Activated T-helper 17 cell treated with anti-CD3 and anti-CD28 coated beads, Interleukin-2, amount 50 U/mL, for 72 hours (primary cell): ENCODE data around the gene TEX101. TPM values are rescaled to one million over a fixed set of nuclear protein-coding genes. Genes with fewer than 3 reads are reported as not detected.

ENCODE experiments used
- ATAC-seq: fragments of 150-1000 bp; cut with Tn5 transposase; replicated peaks from 2 replicates; pipeline ENCODE4 v1.10.0; 2021; ENCODE audit warnings: mild to moderate bottlenecking, moderate library complexity
- H3K27ac Mint-ChIP-seq: one replicate; pipeline ENCODE4 v1.8.0; 2022; ENCODE audit warnings: mixed read lengths
- H3K27me3 Mint-ChIP-seq: one replicate; pipeline ENCODE4 v1.8.0; 2022; ENCODE audit warnings: mixed read lengths
- H3K36me3 Mint-ChIP-seq: one replicate; pipeline ENCODE4 v1.8.0; 2022; ENCODE audit warnings: low read depth, mild to moderate bottlenecking, mixed read lengths
- H3K4me1 Mint-ChIP-seq: one replicate; pipeline ENCODE4 v1.8.0; 2022; ENCODE audit warnings: mixed read lengths
- H3K4me3 Mint-ChIP-seq: one replicate; pipeline ENCODE4 v1.8.0; 2022; ENCODE audit warnings: mild to moderate bottlenecking, mixed read lengths
- H3K9me3 Mint-ChIP-seq: one replicate; pipeline ENCODE4 v1.8.0; 2022; ENCODE audit warnings: mixed read lengths
- total RNA-seq, 2 donors: library from RNA; stranded (reverse); gene quantifications; one replicate each; pipeline ENCODE4 v1.2.3, GENCODE V29; 2022

Gene TEX101
- total RNA-seq, 2 donors from 2014 or later = not detected

DNA sequence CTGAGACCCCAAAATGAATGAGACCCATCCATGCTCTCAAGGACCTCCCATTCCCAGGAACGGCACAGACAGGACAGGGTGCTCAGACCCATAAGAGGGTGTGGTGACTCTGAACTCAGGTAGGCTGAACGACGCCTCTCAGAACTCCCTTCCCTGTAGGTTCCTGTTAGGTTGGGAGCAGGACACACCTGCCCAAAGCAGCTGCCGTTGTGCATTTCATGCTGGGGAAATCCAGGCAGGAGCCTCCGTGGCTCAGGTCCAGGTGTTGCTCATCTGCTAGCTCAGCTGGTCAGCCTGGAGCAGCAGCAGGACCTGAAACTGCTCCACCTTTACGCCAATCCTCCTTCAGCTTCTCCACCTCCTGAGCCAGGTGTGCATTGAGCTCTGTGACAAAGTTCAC is 19.1 kb upstream of the TEX101 start:
- ATAC-seq = no peak
- no peaks in the 10 kb centered on the region for H3K9me3 Mint-ChIP-seq
- H3K27me3 Mint-ChIP-seq = peaks cover 42% of the 10 kb centered on the region
- no peak overlapping the region for H3K27ac Mint-ChIP-seq
- H3K4me3 Mint-ChIP-seq = no peak overlapping the region
- no peaks in the 10 kb centered on the region for H3K4me1 Mint-ChIP-seq
- no peaks in the 10 kb centered on the region for H3K36me3 Mint-ChIP-seq

GRCh38 chr19:43406297-43406696 is 8.4 kb upstream of the TEX101 start:
- no peaks in the 10 kb centered on the region for H3K9me3 Mint-ChIP-seq
- no peak overlapping the region for H3K4me3 Mint-ChIP-seq
- H3K27ac Mint-ChIP-seq = no peak overlapping the region
- H3K4me1 Mint-ChIP-seq = no peaks in the 10 kb centered on the region
- peaks cover 10% of the 10 kb centered on the region for H3K27me3 Mint-ChIP-seq
- no peak for ATAC-seq
- H3K36me3 Mint-ChIP-seq = no peaks in the 10 kb centered on the region

DNA sequence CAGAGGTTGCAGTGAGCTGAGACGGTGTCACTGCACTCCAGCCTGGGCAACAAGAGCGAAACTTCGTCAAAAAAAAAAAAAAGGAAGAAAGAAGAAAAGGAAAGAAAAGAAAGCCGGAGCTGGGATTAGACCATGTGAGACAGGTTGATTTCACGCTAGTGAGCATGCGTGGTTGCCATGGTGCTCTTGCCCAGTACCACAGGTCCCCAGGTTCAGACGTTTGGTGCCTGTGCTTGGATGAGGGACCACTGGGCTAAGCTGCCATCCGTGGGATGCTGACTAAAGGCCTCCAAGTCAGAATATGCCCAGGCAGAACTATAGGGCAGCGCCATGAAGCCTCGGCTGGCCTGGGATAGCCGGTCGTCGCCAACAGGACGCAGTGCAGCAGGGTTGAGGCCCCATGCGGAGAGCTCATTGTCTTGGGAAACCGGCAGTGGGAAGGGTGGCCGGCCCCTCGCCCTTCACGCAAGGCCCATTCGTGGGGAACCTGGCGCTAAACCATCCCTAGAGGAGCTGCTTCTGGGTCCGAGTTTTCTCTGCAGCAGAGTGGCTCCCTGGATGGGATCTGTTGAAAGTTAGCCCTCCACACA is 7.2 kb upstream of the TEX101 start:
- ATAC-seq = no peak
- no peaks in the 10 kb centered on the region for H3K4me1 Mint-ChIP-seq
- H3K36me3 Mint-ChIP-seq = no peaks in the 10 kb centered on the region

GRCh38 chr19:43408043-43408442 is 6.6 kb upstream of the TEX101 start:
- H3K27me3 Mint-ChIP-seq = peaks cover 5% of the 10 kb centered on the region
- H3K4me1 Mint-ChIP-seq = no peaks in the 10 kb centered on the region
- H3K9me3 Mint-ChIP-seq = no peaks in the 10 kb centered on the region
- no peaks in the 10 kb centered on the region for H3K36me3 Mint-ChIP-seq
- H3K27ac Mint-ChIP-seq = no peak overlapping the region
- no peak for ATAC-seq
- H3K4me3 Mint-ChIP-seq = no peak overlapping the region

More for the DNA sequence above, 7.2 kb upstream of the TEX101 start:
- no peak overlapping the region for H3K27ac Mint-ChIP-seq
- H3K9me3 Mint-ChIP-seq = no peaks in the 10 kb centered on the region
- peaks cover 8% of the 10 kb centered on the region for H3K27me3 Mint-ChIP-seq
- H3K4me3 Mint-ChIP-seq = no peak overlapping the region

GRCh38 chr19:43409415-43409814 is 5.3 kb upstream of the TEX101 start:
- no peak for ATAC-seq
- H3K27me3 Mint-ChIP-seq = peaks cover 3% of the 10 kb centered on the region
- no peak overlapping the region for H3K27ac Mint-ChIP-seq
- H3K4me3 Mint-ChIP-seq = no peak overlapping the region
- no peaks in the 10 kb centered on the region for H3K9me3 Mint-ChIP-seq
- no peaks in the 10 kb centered on the region for H3K4me1 Mint-ChIP-seq
- no peaks in the 10 kb centered on the region for H3K36me3 Mint-ChIP-seq

- H3K27me3 Mint-ChIP-seq = no peaks in the 10 kb centered on the region
- H3K36me3 Mint-ChIP-seq = no peaks in the 10 kb centered on the region
- no peak overlapping the region for H3K4me3 Mint-ChIP-seq
- no peak overlapping the region for H3K27ac Mint-ChIP-seq
- H3K4me1 Mint-ChIP-seq = no peaks in the 10 kb centered on the region
- H3K9me3 Mint-ChIP-seq = no peaks in the 10 kb centered on the region
- ATAC-seq = no peak
Measured at GRCh38 chr19:43412441-43412840, 2.2 kb upstream of the TEX101 start.

- Mint-ChIP-seq H3K36me3 (no peaks in the 10 kb centered on the region), H3K9me3 (no peaks in the 10 kb centered on the region), H3K4me1 (no peaks in the 10 kb centered on the region), H3K4me3 (no peak overlapping the region), H3K27me3 (peaks cover 3% of the 10 kb centered on the region), H3K27ac (no peak overlapping the region)
- no peak for ATAC-seq
Measured at GRCh38 chr19:43416951-43417623, 2.4 kb downstream of the TEX101 start.

DNA sequence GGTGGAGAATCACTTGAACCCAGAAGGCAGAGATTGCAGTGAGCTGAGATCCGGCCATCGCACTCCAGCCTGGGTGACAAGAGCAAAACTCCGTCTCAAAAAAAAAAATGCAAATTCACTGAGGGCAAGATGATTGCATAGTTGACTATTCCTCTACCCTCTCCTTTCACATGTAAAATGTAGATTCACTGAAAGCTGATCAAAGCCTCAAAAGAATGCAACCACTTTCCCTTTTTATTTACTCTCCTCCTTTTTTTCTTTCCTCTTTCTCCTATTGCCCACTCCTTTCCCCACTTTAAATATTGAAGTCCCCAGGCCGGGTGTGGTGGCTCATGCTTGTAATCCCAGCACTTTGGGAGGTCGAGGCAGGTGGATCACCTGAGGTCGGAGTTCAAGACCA is 6.3 kb downstream of the TEX101 start:
- Mint-ChIP-seq H3K4me3 (no peak overlapping the region), H3K27me3 (peaks cover 6% of the 10 kb centered on the region), H3K9me3 (no peaks in the 10 kb centered on the region), H3K27ac (no peak overlapping the region), H3K36me3 (no peaks in the 10 kb centered on the region), H3K4me1 (peaks cover 11% of the 10 kb centered on the region)
- no peak for ATAC-seq

GRCh38 chr19:43422000-43422688 is 7.5 kb downstream of the TEX101 start:
- Mint-ChIP-seq H3K9me3 (no peaks in the 10 kb centered on the region), H3K27ac (no peak overlapping the region), H3K4me3 (no peak overlapping the region), H3K4me1 (peaks cover 13% of the 10 kb centered on the region), H3K27me3 (peaks cover 6% of the 10 kb centered on the region), H3K36me3 (no peaks in the 10 kb centered on the region)
- no peak for ATAC-seq

GRCh38 chr19:43422689-43423066 is 8.0 kb downstream of the TEX101 start:
- Mint-ChIP-seq H3K27me3 (peaks cover 6% of the 10 kb centered on the region), H3K9me3 (no peaks in the 10 kb centered on the region), H3K4me1 (peaks cover 13% of the 10 kb centered on the region), H3K36me3 (no peaks in the 10 kb centered on the region), H3K27ac (no peak overlapping the region), H3K4me3 (no peak overlapping the region)
- ATAC-seq = no peak

DNA sequence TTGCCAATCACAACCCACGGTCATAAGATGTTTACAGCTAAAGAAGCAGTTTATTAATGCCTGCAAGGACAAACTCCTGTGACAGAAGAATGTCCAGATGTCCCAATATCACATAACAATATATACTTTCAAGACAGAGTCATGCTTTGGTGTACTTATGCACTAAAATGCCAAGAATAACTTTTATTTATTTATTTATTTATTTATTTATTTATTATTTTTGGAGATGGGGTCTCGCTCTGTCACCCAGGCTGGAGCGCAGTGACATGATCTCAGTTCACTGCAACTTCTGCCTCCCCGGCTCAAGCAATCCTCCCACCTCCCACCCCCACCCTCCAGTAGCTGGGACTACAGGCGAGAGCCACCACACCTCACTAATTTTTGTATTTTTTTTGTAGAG is 9.1 kb downstream of the TEX101 start:
- Mint-ChIP-seq H3K27me3 (peaks cover 6% of the 10 kb centered on the region), H3K4me3 (no peak overlapping the region), H3K36me3 (no peaks in the 10 kb centered on the region), H3K4me1 (peaks cover 13% of the 10 kb centered on the region), H3K27ac (no peak overlapping the region), H3K9me3 (no peaks in the 10 kb centered on the region)
- no peak for ATAC-seq

- Mint-ChIP-seq H3K36me3 (no peaks in the 10 kb centered on the region), H3K27ac (no peak overlapping the region), H3K4me3 (no peak overlapping the region), H3K27me3 (peaks cover 6% of the 10 kb centered on the region), H3K4me1 (peaks cover 13% of the 10 kb centered on the region), H3K9me3 (no peaks in the 10 kb centered on the region)
- no peak for ATAC-seq
Measured at GRCh38 chr19:43425567-43426392, 11.1 kb downstream of the TEX101 start.

- Mint-ChIP-seq H3K27me3 (no peaks in the 10 kb centered on the region), H3K4me1 (peaks cover 21% of the 10 kb centered on the region), H3K27ac (no peak overlapping the region), H3K9me3 (no peaks in the 10 kb centered on the region), H3K36me3 (no peaks in the 10 kb centered on the region), H3K4me3 (no peak overlapping the region)
- ATAC-seq = no peak
Measured at GRCh38 chr19:43429395-43429794, 14.7 kb downstream of the TEX101 start.

DNA sequence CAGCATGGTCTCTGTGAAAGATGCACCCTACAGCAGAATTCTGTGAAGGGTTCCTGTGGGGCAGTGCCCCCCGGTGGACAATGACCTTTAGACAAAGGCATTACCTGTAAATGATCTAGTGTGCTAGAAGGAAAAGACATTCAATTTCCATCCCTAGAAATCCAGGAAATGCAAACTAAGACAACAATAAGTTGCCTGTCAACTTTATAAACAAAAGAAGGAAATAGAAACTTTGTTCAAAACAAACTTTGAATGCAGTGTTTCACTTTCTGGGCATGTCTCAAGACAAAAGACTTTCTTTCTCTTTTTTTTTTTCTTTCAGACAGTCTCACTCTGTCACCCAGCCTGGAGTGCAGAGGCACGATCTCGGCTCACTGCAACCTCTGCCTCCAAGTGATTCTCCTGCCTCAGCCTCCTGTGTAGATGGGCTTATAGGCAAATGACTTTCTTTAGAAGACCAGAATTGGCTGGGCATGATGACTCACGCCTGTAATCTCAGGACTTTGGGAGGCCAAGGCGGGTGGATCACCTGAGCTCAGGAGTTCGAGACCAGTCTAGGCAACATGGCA is 15.5 kb downstream of the TEX101 start:
- no peak overlapping the region for H3K4me3 Mint-ChIP-seq

More for the DNA sequence above, 15.5 kb downstream of the TEX101 start:
- Mint-ChIP-seq H3K27ac (no peak overlapping the region), H3K27me3 (no peaks in the 10 kb centered on the region), H3K4me1 (peaks cover 16% of the 10 kb centered on the region), H3K36me3 (no peaks in the 10 kb centered on the region), H3K9me3 (no peaks in the 10 kb centered on the region)
- no peak for ATAC-seq
